T-helper 2 cell (primary cell): ENCODE results near the gene IL17C.
A peak's percentile ranks its signal among the peaks of the same experiment; 100 is the strongest.

Experiments used
- DNase-seq, 5 experiments: peaks; one replicate each; pipeline versions ENCODE4 v3.0.0 to v3.0.0-alpha.2; 2012 to 2022

Gene IL17C

DNA sequence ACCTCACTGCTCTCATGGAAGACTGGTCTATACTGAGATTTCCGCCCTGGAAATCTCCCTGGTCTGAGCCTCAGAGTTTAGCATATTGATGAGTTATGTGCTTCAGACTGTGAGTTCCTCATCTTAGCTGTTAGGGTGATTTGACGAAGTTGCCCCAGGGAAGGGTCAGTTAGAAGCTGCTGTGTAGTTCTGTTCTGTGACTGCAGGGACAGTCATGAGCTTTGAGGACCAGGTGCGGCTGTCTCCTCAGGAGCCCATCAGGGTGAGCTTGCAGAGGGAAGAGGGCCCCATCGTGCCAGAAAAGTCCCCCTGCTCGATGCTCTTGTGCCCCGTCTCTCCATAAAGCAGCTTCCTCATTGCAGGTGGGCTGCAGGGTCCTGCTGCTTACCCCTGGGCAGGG is 28.3 kb upstream of the IL17C start:
- no peak for DNase-seq

DNA sequence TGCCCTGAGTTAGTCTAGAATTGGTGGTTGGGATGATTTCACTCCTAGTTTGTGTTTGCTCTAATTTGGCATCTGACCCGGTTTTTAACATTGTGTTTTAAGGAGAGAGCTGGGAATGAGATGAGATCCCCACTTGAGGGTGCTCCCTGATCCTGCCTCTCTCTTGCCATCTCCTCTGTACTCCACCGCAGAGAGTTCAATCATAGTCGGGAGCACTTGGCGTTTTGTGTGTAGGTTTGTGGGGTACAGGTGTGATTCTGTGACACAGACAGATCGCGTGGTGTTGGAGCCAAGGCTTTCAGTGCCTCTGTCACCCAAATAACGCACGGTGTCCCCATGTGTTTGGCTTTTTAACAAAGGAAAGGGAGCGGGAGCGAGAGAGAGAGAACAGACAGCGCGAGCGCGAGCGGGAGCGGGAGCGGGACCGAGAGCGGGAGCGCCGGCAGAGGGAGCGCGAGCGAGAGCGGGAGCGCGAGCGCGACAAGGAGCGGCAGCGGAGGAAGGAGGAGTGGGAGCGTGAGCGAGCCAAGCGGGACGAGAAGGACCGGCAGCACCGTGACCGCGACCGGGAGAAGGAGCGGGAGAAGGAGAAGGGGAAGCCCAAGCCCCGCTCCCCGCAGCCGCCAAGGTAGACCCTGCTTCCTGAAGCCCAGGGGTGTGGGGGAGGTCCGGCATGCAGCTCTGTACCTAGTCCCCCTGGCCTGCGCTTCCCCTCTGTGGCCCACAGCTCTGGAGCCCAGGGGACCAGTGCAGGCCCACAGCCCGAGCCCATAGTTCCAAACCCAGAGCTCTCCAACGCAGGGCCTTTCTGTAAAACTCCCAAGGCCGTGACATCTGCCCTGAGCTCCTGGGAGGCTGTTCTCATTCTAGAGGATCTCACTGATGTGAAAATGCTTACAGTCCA is 27.2 kb upstream of the IL17C start:
- no peak for DNase-seq

DNA sequence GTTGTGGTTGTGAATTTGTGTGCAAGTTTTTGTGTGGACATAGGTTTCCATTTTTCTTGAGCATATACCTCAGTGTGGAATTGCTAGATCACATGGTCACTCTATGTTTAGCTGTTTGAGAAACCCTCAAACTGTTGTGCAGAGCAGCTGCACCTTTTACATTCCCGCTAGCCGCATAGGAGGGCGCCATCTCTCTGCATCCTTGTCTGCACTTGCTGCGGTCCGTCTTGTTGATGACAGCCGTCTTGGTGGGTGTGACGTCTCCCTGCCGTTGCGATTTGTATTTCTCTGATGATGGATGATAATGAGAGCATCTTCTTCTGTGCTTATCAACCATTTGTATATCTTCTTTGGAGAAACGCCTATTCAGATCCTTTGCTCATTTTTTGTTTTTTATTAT is 25.1 kb upstream of the IL17C start:
- no peak for DNase-seq

DNA sequence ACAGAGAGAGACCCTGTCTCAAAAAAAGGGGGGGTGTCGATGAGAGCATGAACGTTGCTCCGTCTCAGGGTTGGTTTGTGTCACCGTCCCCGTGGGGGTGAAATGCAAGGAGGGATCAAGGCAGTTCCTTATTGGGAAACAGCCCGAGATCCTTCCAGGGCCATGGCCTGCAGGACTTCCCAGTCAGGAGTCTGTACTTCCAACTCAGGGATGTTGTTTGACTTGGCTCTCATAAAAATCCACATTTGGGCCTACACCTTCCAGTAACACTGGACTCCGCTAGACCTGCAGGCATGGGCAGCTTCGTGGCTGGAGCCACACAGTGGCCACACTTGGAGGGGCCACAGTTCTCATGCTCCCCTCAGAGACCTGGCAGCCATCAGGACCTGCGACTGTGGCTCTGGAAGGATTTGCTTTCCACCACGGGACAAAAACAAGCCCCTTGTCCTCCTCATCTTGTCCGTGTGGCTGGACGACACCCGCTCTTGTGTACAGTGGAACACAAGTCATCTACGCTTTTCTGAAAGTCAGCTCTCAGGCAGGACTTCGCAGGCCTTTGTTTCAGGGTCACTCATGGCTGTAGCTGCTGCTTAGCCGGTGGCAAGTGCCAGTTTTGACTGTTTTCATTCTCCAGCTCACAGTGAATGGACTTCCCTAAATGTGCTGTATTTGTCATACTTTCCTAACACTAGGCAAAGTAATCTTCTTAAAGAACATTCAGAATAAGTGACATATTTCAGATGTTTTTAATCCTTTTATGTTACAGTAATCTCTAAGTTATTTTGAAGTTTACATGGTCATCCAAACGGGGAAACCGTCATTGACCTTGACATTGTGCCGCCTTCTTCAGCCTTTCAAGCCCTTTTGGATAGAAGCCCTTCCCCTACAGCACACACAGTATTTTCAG is 24.2 kb upstream of the IL17C start:
- no peak for DNase-seq

DNA sequence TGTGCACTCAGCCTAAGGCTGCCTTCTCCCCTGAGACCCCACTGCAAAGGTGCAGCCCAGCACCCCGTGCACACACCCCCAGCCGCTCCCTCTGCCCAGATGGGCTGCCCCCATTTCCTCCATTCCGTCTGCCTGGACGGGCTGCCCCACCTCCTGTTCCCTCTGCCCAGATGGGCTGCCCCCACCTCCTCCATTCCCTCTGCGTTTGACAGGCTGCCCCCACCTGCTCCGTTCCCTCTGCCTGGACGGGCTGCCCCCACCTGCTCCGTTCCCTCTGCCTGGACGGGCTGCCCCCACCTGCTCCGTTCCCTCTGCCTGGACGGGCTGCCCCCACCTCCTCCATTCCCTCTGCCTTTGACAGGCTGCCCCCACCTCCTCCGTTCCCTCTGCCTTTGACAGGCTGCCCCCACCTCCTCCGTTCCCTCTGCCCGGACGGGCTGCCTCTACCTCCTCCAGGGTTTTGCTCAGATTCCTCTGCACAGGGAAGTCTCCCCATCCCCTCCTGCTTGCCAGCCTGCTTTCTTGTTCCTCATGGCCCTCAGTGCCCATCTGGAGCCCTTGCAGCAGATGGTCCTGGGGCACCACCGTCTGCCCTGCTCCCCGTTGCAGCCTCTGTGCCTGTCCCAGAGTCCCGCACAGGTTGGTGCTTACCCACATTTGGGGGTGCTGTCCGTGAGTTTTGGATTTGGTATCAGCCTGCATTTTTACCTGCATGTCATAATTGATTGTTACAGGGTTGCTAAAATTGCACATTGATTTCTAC is 23.4 kb upstream of the IL17C start:
- no peak for DNase-seq

DNA sequence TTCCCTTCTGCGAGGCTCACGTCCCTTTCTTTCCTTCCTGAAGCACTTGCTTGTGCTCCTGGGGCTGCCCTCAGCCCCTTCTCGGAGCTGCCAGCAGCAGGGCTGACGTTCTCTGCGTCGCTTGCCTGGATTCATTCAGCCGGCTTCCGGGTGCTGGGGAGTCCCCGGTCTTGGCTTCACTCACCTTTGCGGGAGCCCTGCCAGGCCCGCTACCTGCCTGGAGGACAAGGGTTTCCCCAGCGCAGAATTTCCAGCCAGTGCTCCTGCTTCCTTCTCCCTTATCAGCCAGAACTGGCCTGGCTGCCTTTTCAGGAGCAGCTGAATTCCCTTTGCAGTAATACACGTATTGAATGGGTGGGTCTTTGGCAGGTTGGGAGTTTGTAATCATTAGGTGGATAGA is 22.1 kb upstream of the IL17C start:
- DNase-seq: no peak

DNA sequence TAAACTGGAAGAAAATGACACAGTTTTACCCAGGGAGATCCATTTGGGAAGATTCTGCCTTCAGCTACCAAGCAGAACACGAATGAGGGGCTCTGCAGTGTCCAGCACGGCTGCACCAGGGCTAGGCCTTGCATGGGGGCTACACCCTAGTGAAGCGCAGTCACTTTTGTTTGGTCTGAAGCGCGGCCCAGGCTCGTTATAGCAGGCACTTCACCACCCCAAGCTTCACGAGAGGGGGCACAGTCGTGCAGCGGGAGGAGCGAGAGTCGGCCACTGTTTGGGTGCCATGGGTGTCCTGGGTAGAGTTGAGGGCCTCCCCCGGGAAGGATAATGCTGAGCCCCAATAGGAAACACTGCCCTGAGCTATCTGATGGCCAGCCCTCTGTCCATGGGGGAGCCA is 21.6 kb upstream of the IL17C start:
- DNase-seq: no peak

DNA sequence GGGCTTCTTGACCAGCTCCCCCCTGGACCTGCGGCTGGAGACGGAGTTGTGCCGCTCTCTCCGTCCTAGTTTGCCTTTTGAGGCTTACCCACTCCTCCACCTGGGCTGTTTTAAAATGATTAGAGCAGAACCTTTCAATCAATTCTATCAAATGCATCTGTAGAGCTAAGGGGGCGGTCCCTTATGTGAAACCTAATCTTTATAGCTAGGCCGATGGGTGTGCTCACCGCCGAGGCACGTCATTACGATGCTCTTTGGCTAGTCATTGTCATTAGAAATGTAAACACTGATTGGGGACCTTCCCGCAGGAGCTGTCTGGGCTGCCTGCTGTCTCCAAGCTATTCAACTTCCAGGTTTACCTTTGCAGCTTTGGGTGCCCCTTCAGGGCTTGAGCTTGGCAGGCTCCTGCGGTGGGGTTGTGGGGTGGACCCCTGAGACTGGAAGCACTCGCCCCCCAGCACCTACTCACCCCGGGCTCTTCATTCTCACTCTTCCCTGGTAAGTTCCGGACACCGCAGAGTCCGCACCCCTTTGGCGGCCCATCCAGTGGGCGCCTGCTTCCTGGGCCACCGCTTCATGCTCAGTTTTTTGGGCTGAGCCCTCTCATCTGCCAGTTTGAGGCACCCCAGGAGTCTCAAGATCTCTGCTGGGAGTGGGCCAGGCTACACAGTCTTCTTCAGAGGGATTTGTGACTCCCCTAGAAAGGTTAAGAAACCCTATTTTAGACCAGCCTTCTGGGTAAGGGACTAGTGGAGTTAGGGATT is 20.9 kb upstream of the IL17C start:
- no peak for DNase-seq

DNA sequence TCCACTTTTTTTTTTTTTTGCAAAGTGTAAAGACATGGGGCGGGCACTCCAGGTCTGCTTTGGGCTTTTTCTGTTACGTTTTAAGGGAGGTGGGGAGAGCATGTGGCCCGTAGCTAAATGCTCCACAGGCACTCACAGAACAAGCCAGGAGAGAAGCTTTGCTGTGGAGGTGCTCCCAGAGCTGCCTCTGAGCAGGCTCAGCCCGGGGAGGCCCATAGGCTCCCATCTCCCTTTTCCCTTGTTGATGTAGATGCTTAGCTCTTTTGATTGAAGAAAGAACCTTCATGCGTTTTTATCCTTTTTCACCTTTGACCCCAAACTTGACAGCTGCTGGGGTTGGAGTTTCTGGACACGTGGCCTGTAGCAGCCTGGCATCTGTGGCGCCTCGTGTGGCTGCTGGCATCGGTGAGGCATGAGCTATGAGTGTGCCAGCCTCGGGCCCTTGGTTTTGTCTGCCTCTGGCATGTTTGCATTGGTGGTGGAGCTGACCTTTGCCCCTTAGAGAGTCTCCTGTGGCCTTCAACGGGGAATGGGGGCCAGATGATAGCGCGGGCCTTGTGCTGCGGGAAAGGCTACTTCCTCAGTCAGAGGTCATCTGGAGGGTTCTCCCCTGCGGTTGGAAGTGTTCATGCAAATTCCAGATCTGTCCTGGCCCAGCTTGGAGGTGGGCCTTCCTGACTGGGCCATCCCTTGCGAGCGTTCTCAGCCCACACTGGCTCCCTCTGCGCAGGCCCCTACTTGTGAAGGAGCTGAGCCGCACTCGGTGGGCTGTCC is 20.0 kb upstream of the IL17C start:
- peak in 1 of 5 experiments; percentile 29 for DNase-seq

DNA sequence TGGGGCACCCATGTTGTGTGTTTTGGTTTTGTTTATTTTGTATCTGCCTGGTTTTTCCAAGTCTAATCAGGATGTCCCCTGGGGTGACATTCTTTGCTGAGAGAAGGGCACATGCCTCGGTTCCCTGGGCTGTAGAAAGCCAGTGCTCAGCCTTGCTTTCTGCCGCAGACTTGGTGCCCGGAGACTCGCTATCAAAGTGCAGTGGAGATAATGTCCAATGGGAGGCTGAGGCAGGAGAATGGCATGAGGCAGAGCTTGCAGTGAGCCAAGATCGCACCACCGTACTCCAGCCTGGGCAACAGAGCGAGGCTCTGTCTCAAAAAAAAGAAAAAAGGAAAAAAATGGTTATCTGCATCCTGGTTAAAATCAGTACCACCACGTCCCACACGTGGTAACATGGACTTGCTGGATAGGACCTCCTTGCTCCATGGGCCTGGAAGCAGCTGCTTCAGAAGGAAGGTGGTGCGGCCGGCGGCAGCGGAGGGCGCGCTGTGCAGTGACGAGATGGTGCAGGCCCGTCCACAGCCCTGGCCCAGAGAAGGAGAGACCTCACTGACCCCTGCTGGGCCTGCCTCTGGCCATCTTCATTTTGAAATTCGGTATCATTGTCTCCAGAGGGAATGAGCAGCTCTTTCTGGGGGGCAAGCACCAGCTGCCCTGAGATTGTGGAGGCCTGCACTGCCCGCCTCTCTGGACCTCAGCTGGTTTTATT is 19.3 kb upstream of the IL17C start:
- DNase-seq: no peak

DNA sequence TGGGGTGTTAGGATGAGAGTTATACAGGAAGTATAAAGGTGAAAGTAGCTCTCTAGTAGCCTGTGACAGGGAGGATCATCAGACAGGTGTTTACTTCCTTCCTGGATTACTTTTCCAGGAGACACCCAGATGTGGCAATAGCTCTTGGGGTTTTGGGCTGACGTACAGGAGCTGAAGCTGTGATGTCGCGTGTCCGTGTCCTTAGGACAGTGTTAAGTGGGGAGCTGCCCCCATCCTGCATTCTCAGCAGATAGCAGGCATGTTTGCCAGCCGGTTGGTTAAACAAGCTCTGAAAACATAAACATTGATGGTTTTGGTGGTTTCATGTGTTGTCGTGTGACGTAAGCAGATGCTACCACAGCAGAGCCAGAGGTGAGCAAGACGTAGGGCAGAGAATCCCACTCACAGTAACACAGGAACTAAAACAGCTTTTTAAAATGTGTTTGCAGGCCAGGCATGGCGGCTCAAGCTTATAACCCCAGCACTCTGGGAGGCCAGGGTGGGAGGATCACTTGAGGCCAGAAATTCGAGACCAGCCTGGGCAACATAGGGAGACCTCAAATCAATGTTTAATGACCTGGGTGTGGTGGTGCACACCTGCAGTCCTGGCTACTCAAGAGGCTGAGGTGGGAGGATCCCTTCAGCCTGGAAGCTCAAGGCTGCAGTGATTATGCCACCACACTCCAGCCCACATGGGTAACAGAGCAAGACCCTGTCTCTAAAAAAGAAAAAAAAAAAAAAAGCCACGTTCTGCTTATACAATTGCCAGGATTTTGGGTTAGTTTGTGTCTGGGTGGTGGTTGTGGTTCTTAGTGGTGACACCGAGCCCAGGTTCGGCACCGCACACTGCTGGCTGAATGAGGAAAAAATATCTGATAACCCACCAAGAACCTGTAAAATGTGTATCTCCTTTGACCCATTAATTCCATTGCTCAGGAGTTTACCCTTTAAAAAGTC is 18.2 kb upstream of the IL17C start:
- DNase-seq: peak in 4 of 5 experiments; percentile 32 to 99 (median 84)

DNA sequence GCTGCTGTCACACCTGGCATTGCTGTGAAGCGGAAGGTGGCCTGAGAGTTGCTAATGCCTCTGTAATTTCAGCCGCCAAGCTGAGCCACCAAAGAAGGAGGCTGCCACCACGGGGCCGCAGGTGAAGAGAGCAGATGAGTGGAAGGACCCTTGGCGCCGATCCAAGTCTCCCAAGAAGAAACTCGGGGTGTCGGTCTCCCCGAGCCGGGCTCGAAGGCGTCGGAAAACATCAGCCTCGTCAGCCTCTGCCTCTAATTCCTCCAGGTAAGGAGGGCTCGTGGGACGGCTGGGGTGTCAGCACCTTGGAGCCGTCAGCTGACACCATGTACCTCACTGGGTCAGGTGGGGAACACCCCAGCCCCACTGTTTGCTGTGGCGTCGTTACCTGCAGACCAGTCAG is 16.2 kb upstream of the IL17C start:
- no peak for DNase-seq

DNA sequence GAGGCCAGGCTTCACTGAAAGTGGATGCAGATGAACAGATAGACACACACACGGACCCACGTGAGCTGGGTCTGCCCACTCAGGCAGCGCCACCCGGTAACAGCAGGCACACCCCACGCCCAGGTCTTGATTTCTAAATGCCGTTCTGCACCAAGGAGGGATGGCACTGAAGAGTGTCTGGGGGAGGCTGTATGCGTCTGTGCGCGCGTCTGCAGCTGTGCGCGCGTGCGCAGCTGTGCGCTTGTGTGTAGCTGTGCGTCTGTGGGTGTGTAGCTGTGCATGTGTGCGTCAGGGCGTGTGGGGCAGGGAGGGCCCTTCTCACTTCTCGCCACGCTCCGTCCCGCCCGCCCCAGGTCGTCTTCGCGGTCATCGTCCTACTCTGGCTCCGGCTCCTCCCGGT is 15.5 kb upstream of the IL17C start:
- no peak for DNase-seq

DNA sequence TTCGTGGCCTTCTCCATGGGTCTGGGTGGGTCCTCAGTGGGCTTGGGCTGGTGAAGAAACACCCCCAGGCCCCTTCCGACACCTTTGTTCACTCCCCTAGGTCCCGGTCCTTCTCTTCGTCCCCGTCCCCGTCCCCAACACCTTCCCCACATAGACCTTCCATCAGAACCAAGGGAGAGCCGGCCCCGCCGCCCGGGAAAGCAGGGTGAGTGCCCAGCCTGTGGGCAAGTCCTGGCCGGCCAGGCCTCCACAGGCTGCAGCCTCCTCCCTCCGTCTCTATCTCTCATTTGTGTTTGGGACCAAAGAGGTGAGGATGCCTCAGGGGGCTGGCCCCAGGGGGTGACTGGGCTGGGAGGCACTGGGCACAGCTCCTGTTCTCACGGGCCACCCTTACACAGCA is 14.5 kb upstream of the IL17C start:
- DNase-seq: no peak

DNA sequence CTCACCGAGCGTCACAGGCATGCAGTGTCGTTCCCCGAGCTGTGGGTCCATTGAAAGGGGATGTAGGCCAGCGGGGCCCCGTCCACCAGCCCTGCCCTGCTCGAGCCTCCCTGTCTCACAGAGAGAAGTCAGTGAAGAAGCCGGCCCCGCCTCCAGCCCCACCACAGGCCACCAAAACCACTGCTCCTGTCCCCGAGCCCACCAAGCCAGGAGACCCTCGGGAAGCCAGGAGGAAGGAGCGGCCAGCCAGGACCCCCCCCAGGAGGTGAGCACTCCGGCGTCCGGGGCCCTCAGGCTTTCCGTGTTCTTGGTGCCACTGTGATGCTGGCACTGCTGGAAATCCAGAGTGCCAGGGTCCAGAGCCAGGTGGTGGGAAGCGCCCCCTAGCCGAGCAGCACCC is 13.9 kb upstream of the IL17C start:
- no peak for DNase-seq

DNA sequence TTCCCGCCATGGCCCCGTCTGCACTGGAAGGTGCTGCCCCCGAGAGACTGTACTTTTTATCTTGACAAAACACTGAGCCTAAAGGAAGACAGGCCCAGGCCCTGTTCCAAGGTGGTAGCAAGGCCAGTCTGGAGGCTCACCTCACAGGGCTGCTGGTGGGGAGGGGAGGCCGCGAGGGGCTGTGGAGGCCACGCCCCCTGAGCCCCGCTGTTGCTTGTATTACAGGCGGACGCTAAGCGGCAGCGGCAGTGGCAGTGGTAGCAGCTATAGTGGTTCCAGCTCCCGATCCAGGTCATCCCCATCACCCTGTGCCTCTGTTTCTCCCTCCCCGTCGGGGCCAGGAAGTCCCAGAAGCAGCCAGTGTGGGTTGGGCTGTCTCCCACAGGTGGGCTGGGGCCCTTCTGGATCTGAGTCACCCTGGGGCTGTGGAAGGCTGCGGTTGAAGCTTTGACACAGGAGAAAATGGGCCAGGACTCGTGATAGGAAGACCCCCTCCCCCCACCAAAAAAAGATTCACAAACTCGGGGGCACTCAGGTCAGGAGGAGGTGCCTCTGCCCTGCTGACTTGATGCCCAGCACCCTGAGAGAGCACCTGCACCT is 13.3 kb upstream of the IL17C start:
- peak in 1 of 5 experiments; percentile 75 for DNase-seq

DNA sequence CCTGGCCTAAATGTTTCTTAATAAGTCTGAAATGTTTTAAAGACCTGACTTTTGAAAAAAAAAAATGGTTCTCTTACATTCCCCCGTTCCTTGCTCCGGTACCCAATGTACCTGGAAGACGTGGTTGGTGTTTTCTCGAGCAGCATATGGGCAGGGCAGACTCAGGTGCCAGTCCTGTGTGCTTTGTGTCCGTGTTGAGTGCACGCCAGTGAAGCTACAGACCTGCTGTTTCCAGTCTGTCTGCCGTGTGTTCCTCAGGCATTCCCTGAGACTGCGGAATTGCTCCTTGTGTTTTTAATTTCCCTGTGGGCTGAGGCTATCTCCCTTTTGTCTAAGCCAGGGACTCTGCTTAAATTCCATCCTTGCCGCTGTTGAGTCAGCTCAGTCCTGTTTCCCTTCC is 11.7 kb upstream of the IL17C start:
- DNase-seq: no peak

DNA sequence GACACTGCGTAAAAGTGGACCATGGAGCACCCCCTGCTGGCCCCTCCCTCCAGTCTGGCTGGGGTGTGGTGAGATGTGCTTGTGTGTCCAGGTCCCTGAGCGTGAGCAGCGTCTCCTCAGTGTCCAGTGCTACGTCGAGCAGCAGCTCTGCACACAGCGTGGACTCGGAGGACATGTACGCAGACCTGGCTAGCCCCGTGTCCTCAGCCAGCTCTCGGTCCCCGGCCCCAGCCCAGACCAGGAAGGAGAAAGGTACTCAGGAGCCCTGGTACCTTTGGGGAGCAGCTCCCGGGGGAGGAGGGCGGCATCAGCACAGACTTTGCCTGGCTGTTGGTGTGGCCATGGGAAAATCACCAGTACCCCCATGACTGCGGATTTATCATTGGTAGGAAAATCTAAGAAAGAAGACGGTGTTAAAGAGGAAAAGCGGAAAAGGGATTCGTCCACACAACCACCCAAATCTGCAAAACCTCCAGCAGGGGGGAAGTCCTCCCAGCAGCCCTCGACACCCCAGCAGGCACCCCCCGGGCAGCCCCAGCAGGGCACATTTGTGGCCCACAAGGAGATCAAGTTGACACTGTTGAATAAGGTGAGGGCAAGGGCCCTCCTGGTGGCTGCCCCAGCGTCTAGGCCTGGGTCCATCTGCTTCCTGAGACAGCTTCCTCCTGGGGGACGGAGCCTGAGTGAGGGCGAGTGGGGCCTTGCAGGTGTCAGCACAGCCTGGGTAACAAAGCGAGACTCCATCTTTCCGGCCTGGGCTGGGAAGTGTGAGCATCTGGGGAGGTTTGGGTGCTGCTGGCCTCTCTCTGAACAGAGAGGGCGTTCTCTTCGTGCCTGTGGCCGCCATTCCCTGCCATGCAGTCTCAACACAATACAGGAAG is 10.6 kb upstream of the IL17C start:
- no peak for DNase-seq
